NK-92 (cell line): ENCODE data around the gene CERS5.

ENCODE experiments used
- DNase-seq: peaks from one replicate; lab custom pipeline; 2025; ENCODE audit not compliant: unreplicated experiment; lab: John Stamatoyannopoulos, UW

CERS5 gene

DNA sequence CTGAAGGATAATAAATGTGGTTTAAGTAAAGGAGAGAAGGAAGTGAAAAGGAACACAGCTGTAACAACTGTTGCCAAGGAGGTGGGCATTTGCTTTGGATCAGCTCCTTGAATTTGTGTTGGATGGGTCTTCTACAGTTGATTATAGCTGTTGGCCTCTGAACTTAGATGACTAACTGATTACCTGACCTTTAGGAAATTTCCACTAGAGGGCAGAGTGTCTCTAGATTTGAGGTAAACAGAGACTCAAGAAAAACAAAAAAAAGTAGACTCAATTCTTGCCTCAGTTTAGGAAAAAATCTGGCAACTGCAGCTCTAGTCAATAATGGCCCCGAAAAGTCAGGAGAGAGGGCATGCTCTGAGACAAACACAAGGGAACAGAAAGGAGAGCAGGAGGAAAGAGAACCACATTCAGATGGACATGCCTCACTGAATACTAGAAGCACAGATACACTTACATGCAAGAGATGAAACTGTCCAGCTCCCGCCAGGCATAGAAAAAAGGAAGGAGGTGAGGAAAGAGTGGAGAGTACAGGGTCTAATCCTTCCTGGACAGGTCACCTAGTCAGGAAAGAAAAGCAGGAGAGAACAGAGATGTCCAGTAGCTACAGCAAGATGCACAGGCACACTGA lies 34.5 kb downstream of the CERS5 start:
- DNase-seq: no peak

DNA sequence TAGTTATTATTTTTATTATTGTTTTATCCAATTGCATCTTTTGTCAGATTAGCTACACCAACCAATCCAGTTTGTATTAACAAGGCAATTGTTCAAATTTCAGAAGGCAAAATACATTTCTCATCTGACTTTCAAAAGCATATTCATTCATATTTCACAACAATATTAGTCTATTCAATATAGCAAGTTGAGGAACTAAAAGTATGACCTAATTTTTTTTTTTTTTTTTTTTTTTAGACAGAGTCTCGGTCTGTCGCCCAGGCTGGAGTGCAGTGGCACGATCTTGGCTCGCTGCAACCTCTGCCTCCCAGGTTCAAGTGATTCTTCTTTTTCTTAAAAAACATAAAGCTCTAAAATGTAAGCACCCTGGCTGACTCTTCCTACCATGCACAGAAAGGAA lies 37.9 kb downstream of the CERS5 start:
- no peak for DNase-seq

DNA sequence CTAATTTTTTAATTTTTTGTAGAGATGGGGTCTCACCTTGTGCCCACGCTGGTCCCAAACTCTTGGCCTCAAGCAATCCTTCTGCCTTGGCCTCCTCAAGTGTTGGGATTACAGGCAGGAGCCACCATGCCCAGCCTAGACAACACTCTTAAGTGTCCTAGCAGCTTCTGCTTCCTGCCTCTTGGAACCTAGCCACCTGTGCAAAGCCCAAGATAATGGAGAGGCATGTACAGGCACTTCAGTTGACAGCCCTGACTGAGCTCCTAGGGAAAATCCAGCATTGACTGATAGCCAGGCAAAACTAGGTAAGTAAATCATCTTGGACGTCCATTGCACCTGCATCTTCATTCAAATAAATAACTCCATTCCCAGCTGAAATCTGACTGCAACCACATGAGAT lies 39.6 kb downstream of the CERS5 start:
- DNase-seq: no peak

- DNase-seq: no peak
Observed at GRCh38 chr12:50123203-50123602, 44.0 kb downstream of the CERS5 start.

- DNase-seq: no peak
Observed at GRCh38 chr12:50121641-50122040, 45.5 kb downstream of the CERS5 start.

DNA sequence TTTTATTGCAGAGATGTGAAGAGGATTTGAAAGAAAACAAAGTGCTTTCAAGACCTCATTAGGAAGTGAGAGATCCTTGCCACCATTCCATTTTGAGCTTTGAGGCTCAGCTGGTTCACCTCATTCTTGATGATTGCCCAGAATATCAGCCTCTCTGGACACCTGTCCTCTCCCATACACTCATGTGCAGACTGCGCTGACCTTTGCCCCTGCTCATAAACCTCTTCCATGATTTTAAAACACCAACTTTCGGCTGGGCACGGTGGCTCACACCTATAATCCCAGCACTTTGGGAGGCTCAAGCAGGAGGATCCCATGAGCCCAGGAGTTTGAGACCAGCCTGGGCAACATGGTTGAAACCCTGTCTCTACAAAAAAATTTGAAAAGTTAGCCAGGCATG lies 46.2 kb downstream of the CERS5 start:
- DNase-seq: no peak

GRCh38 chr12:50120521-50120920 lies 46.6 kb downstream of the CERS5 start:
- DNase-seq: no peak

- no peak for DNase-seq
Observed at GRCh38 chr12:50119387-50119786, 47.8 kb downstream of the CERS5 start.

- DNase-seq: no peak
Observed at GRCh38 chr12:50117057-50117622, 50.0 kb downstream of the CERS5 start.

DNA sequence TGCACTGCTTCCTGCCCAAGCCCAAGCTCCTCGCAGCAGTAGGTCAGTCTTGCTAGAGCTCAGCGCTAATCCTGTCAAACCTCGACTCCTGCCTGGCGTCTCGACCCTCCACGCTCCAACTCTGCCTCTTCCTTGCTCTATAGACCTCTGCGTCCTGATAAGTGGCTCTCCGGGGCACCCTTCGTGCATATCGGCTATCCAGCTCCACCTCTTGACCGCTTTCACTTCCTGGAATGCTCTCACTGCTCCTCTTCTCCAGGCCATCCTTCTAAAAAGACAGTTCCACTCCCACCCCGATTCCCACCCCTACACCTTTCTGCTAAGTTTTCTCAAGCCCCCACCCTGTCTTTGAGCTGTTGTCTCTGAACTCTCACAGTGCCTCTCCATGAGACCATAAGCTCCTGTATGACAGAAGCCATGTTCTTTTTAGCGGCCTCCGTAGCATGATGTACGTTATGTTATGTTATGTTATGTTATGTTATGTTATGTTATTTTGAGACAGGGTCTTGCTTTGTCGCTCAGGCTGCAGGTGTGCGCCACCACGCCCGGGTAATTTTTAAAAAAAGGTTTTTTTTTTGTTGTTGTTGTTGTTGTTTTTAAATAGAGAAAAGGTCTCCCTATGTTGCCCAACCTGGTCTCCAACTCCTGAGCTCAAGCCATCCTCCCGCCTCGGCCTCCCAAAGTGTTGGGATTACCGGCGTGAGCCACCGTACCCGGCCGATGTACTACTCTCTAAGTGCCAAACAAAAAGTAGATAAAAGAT lies 54.5 kb downstream of the CERS5 start:
- DNase-seq: no peak

GRCh38 chr12:50111693-50112455 lies 55.3 kb downstream of the CERS5 start, which contains the start of gene COX14:
TSS of gene COX14 (plus strand) at chr12:50112236. CDS start at chr12:50120044, 7,808 bp downstream.
- peak; percentile 95 for DNase-seq

DNA sequence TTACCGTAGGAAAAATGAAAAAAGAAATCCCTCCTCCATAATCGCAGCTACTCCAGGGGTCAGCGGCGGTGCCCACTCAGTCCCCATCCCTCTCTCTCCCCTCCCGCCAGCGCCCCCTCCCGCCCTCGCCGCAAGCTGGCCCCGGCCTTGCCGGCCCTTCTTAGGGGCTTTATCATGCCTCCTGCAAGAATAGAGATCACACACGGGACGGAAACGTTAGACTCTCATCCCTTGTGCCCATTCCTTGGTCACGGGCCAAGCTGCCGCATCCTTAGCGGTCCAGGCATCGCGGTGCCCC lies 55.8 kb downstream of the CERS5 start:
- no peak for DNase-seq

- DNase-seq: no peak
Observed at GRCh38 chr12:50110762-50111351, 56.3 kb downstream of the CERS5 start.

- DNase-seq: no peak
Observed at GRCh38 chr12:50110127-50110761, 56.9 kb downstream of the CERS5 start.

DNA sequence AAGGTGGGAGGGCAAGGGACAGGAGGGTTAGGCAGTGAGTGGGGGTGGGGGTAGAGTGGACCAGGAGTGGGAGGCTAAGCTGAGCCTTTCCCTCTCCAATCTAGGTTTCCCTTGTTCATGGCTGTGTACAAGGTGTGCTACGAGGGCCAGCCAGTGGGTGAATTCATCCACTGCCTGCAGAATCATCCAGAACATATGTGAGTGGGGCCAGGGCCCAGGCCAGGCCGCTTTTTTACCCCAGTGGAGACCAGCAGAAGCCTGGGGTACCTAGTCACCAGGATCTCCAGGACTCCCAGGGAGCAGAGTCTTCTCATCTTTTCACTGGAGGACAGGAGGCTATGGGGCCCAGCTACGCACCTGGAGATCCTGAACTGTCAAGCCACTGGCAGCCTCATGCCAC lies 57.9 kb downstream of the CERS5 start:
- no peak for DNase-seq

GRCh38 chr12:50107416-50108268 lies 59.5 kb downstream of the CERS5 start:
- DNase-seq: no peak

GRCh38 chr12:50106907-50107306 lies 60.3 kb downstream of the CERS5 start:
- DNase-seq: no peak

GRCh38 chr12:50105913-50106450 lies 61.2 kb downstream of the CERS5 start:
- no peak for DNase-seq

DNA sequence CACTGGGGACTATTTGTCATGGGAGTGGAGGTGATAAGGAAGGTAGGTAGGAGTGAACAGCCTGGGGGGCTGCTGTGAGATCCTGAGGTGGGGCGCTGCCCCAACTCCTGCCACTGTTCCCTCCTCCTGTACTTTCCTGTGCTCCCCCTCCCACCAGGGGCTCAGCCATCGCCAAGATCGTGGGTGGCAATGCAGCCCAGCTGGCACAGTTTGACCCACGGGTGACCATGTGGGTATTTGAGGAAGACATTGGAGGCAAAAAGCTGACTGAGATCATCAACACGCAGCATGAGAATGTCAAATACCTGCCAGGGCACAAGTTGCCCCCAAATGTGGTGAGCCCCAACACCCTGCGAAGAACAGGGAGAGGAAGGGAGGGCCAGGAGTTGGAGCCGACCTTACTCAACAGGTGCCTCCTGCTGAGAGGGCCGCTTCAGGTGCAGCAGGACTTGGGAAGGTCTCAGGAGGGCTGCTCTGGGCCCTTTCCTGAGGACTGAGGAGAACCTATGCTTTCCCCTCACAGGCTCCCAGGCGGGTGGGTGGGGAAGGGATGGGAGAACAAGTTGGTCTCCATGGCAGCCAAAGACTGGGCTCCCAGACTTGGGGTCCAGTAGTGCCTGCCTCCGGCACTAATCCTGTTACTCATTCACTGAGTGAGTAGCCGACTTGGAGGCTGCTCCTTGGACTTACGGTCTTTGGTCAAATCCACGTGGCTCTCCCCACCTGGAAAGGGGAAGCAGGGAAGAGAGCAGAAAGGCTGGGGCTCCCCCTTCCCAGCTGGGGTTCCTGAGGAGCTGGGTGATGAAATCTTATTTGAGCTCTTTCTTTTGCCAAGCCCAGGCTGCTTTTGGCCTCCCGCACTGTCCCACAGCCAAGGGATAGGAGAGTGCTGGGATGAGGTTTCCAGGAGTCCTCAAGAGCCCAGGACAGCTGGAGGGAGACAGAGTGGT lies 62.5 kb downstream of the CERS5 start:
- DNase-seq: no peak
